Measurements from ENCODE around the gene MTO1.
A peak's percentile ranks its signal among the peaks of the same experiment; 100 is the strongest.

Gene MTO1, protein sequence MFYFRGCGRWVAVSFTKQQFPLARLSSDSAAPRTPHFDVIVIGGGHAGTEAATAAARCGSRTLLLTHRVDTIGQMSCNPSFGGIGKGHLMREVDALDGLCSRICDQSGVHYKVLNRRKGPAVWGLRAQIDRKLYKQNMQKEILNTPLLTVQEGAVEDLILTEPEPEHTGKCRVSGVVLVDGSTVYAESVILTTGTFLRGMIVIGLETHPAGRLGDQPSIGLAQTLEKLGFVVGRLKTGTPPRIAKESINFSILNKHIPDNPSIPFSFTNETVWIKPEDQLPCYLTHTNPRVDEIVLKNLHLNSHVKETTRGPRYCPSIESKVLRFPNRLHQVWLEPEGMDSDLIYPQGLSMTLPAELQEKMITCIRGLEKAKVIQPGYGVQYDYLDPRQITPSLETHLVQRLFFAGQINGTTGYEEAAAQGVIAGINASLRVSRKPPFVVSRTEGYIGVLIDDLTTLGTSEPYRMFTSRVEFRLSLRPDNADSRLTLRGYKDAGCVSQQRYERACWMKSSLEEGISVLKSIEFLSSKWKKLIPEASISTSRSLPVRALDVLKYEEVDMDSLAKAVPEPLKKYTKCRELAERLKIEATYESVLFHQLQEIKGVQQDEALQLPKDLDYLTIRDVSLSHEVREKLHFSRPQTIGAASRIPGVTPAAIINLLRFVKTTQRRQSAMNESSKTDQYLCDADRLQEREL

DNA sequence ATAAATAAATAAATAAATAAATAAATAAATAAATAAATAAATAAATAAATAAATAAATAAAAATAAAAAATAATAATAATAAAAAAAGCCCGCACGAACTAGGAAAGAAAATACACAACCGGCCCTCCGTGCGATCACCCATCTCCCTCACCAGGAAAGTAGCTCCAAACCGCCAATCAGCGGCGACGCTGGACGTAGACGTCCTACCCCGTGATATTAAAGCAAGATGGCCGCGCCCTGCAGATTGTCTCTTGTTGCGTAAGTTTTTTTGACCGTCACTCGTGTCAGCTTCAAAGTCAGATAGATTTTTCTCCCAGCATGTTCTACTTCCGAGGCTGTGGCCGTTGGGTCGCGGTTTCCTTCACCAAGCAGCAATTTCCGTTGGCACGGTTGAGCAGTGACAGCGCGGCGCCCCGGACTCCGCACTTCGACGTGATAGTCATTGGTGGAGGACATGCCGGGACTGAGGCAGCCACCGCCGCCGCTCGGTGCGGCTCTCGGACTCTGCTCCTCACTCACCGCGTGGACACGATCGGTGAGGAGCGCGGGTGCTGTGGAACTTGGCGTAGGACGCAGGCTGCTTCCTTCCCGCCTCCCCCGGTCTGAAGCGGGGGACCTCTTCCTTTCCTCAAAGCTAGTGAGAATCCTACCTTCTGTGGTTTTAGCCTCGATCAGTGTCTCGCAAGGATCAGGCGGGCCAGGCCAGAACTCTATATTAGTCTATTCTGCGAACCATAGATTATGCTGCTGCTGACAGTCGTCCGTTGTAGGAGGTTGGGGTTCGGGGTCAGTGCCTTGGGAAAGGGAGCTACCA lies at the start of gene MTO1:
TSS of gene MTO1 (plus strand) at position 201 of the 814 bp plus-strand sequence. CDS start at position 319, 118 bp downstream.
- peak; percentile 97 for DNase-seq

DNA sequence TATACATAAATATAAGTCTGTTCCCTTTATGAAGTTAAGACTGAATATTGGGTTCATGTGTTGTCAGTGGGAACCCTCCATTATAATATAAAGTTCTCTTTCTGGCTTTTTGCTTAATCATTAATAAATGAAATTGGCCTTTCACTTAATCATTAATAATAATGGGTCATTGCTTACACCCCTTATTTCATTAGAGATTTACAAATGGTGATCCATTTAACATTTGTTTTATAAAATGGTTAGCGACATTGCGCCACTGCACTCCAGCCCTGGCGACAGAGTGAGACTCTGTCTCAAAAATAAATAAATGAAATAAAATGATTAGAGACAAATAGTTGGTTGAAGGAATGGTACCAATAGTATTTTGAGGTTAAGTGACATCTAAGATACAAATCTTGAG lies 48.4 kb upstream of the MTO1 start:
- no peak for DNase-seq

DNA sequence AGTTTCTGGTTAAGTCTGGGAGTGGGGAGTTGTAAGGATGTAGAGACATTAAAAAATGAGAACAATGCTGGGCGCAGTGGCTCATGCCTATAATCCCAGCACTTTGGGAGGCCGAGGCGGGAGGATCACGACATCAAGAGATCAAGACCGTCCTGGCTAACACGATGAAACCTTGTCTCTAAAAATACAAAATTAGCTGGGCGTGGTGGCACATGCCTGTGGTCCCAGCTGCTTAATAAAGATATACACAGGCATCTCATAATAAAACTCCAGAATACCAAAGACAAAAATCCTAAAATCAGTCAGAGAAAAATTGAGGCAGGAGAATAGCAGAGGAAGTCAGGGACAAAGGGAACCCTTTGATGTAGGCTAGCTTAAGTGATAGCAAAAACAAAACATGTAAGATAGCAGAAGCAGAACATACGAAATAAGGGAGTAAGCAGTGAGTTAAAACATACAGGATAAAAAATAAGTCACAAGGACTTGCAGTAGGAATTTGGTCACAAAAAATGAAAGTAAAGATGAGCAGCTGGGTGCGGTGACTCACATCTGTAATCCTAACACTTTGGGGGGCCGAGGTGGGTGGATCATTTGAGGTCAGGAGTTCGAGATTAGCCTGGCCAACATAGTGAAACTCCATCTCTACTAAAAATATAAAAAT lies 43.3 kb upstream of the MTO1 start:
- DNase-seq = no peak

DNA sequence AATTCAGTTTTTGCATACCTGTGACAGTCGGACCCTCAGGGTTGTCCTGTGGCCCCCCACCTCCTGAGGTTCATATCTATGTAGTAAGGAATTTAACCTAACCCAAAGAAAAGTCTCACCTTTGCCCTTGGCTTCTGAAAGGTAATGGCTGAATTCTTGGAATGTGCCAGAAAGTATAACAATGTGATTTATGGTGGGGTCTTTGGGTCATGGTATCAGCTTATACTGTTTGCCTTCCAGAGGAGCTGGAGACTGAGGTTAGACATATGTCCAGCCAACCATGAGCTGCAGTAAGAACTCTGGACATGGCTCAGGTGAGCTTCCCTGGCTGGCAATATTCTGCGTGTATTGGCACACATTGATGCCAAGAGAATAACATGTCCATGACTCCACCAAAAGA lies 40.0 kb upstream of the MTO1 start:
- no peak for DNase-seq

DNA sequence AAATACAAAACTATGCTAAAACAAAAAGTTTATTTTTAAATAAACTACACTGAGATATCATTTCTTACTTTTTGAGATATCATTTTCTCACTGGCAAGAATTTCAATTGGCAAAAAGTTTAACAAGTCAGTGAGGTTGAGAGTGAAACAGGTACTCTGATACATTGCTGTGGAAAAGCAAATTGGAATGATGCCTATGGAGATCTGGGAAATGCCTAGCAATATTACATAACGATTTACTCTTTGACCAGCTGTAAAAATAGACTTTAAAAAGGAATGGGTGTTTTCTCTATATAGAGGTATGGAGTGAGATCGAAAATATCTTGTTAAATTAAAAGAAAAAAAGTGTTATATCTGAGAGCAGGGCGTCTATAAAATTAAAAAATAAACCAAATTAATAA lies 26.3 kb upstream of the MTO1 start:
- no peak for DNase-seq

DNA sequence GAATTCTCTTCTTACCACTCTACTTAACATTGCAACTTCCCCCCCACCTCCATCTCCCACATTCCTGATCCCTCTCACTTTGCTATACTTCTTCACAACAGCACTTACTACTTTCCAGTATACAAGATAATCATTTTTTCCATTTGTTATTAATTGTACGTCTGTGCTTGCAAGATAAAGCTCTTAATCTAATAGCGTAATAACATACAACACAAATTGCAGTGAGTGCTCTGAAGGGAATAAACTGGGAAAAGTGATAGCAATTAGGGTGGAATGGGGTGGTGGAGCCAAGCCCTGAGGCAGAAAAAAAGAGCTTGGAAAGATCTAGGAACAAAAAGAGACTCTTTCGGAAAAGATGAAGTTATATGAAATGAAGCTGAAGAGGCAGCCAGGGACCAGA lies 18.0 kb upstream of the MTO1 start:
- no peak for DNase-seq

DNA sequence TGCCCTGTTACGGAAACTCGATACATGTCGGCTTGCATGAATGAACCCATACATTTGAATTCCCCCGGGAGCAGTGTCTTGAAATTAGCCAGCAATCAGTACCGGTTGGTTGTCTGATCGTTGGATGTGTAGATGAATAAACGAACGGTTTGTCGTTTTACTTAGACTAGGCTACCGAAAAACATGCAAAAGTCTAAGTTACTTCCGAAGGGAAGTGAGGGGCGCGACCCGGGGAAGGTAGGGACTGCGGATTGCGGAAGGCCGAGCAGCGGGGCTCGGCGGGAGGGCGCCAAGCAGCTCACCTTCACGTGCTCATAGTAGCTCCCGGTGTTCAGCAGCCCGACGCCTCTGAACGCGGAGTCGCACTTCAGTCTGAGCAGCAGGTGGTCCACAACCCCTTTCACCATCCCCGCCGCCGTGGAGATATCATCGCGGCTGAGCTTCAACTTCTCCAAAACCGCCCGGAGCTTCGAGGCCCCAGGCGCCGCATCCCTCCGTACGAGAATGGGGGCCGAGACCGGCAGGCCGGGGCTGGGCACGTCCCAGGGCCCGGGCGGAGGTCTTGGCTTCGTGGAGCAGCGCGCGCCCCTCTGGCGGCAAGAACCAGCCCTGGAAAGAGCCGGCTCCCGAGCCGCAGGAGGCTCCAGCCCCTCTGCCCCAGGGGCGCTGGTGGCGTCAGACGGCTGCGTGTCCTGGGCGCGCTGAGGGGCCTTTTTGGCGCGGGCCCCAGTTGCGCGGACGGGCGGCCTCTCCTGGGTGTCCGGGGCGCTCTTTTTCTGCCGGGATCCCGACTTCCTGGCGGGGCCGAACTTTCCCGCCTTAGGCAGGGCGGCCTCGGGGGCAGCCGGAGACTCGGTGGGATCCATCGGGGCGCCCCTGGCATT lies 10.1 kb upstream of the MTO1 start:
- DNase-seq = peak; percentile 84

DNA sequence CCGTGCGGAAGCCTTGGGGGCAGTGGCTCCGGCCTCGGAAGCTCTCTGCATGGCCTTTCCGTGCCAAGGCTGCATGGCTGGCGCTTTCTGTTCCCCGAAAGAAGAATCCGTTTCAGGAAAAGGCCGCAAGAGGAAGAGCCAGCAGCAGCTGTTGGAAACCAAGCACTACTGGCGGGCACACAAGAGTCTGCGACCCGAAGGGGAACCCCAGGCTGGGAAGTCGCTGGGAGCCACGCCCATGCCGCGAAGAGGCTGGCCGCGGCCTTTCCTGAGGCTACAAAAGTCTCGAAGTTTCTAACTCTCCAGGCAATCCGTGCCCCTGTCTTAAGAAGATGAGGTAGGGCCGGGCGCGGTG lies 9.5 kb upstream of the MTO1 start, which contains the start of gene CGAS:
TSS of gene CGAS (minus strand) at position 191 of the 355 bp plus-strand sequence. CDS start at position 75, 116 bp downstream.
- DNase-seq = peak; percentile 94

DNA sequence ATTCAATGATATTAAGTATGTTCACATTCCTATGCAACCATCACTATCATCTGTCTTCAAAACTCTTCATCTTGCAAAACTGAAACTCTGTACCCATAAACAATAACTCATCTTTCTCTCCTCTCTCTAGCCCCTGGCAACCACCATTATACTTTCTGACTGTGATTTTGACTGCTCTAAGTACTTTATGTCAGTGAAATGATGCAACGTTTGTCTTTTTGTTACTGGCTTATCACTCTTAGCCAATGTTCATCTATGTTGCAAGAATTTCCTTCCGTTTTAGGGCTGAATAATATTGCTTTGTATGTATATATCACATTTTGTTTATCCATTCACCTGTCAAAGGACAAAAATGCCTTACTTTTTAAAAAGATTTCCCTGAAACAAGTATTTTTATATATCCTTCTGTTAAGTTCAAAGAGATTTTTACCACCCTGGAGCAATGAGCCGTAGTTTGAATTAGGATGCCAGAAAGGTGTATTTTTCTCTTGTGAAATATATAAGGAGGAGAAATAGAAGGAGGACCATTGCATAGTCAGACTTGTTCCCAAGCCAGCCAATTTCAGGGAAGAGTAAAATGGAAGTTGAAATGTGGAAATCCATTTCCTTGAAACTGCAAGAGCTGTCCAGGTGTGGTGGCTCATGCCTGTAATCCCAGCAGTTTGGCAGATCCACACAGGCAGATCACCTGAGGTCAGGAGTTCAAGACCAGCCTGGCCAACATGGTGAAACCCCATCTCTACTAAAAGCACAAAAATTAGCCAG lies 5.5 kb upstream of the MTO1 start:
- DNase-seq = peak; percentile 93

DNA sequence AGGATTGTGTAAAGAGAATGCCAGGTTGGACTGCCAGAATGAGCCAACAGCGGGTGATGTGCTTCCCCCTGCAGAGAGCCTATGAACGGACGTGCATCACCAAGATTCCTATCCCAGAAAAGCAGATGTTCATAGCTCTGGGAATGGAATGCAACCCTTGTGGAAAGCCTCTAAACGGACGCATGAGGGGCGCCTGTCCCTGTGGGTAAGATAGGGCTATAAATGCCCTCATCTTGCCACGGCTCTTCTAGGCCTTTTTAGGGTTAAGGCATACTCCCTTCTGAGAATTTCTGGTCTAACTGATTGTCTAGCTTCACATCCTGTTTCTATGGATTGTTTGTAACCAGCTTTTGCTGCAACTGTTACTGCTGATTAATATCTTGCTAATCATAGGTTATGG lies 2.1 kb upstream of the MTO1 start:
- DNase-seq = peak; percentile 51

DNA sequence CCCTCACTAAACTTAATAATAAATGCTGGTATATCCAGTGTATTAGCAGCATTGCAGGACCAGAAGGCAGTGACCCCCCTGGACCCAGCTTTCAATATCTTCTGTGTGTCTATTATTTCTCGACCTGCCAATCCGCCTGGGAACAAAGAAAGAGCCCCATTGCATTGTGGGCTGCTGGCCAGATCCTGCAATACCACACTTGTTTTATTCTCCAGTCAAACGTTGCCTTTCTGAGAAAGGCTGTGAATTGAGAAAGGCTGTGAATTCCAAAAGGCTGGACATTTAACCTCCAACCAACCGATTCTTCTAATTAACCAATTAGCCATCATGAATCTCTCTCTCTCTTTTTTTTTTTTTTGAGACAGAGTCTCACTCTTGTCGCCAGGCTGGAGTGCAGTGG lies 1.5 kb upstream of the MTO1 start:
- peak; percentile 86 for DNase-seq

DNA sequence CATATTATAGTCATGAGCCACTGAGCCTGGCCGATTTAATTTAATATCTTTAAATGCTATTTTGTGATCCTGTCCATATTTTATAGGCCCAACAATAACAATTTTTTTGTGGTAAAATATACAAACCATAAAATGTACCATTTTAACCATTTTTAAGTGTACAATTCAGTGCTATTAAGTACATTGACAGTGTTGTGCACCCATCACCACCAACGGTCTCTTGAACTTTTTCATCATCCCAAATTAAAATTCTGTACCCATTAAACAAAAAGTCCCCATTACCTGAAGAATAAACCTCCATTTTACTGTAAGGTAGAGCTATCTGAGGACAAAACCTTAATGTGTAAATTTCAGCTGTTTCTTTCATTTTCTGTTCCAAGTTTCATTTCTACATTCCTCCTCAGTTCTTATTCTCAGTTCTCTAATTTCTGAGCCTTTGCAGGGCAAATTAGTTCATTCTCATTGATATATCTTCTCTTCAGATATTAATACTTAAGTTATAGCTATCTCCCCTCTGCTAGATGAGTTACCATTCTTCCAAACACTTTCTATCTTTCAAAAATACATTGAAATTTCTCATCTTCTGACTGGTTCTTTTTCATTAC lies 10.3 kb downstream of the MTO1 start:
- DNase-seq = no peak

DNA sequence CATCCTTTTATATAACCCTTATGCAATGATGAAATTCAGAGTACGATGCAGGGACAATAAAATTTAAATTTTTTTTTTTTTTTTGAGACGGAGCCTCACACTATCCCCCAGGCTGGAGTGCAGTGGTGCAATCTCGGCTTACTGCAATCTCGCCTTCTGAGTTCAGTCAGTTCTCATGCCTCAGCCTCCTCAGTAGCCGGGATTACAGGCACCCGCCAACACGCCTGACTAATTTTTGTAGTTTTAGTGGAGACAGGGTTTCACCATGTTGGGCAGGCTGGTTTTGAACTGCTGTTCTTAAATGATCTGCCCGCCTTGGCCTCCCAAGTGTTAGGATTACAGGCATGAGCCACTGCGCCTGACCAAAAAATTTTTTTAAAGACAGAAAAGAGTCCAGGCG lies 15.2 kb downstream of the MTO1 start:
- no peak for DNase-seq

DNA sequence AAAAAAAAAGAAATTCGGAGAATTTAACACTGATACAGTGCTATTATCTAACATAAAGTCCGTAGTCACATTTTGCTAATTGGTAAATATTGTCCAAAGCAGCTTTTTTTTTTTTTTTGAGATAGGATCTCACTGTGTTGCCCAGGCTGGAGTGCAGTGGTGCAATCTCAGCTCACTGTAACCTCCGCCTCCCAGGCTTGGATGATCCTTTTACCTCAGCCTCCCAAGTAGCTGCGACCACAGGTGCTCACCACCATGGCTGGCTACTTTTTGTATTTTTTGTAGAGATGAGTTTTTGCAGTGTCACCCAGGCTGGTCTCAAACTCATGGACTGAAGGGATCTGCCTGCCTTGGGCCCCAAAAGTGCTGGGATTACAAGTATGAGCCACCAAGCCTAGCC lies 15.9 kb downstream of the MTO1 start:
- no peak for DNase-seq

DNA sequence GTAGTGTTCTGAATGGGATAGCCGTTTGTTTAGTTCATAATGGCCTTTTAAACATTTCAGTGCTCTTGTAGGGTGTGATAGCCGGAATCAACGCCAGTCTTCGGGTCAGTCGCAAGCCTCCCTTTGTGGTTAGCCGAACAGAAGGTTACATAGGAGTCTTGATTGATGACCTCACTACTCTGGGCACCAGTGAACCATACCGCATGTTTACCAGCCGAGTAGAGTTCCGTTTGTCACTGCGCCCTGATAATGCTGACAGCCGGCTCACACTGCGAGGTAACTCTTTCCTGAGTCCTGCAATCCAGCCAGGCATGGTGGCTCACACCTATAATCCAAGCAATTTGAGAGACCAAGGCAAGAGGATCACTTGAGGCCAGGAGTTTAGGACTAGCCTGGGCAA lies 20.4 kb downstream of the MTO1 start:
- no peak for DNase-seq

DNA sequence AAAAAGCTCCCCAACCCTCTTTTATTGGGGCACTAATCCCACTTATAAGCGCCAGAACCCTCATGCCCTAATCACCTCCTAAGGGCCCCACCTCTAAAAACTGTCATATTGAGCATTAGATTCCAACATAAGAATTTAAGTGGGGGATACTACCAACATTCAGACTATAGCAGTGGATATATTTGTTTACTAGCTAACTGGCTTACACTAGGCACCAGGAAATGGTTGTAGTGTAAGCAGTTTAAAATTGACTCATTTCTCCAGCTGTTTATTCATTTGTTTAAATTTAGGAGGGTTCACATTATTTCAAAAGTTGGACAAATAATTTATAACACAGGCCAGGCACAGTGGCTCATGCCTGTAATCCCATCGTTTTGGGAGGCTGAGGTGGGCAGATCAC lies 22.9 kb downstream of the MTO1 start:
- no peak for DNase-seq

DNA sequence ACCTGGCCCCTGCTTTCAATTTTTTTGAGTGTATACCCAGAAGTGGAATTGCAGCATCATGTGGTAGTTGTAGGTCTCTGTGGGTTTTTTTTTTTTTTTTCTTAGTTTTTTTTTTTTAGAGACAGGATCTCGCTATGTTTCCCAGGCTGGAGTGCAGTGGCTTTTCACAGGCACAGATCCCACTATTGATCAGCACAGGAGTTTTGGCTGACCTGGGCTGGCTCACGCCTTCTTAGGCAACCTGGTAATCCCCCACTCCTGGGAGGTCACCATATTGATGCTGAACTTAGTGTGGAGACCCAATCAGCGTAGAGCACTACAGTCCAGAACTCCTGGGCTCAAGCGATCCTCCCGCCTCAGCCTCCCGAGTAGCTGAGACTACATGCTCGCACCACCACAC lies 25.9 kb downstream of the MTO1 start:
- no peak for DNase-seq

DNA sequence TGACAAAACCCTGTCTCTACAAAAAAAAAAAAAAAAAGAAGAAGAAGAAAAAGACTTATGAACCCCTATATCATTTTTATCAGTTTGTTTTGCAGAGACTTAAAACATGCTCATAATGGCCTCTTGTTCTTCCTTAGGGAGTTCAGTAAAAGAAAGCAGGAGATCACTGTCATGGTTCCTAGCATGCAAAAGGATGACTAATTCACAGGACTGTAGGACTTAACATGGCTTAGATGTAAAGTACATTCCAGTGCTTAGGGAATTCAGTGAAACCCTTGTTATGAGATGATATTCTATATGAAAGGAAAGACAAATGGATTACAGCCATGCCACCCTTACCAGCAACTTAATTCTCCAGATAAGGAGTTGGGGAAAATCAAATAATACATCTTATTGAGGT lies 29.8 kb downstream of the MTO1 start:
- DNase-seq = no peak

DNA sequence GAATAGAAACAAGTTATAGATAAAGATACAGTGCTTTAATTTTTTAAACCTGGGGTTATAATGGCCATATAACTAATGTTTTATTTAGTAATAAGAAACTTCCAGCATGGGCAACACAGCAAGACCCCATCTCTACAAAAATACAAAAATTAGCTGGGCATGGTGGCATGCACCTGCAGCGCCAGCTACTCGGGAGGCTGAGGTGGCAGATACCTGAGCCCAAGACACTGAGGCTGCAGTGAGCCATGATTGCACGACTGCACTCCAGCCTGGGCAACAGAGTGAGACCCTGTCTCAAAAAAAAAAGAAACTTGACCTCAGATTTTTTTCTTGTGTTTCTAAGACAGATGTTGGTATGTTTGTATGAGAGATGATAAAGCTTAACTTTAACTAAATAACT lies 36.4 kb downstream of the MTO1 start:
- no peak for DNase-seq

DNA sequence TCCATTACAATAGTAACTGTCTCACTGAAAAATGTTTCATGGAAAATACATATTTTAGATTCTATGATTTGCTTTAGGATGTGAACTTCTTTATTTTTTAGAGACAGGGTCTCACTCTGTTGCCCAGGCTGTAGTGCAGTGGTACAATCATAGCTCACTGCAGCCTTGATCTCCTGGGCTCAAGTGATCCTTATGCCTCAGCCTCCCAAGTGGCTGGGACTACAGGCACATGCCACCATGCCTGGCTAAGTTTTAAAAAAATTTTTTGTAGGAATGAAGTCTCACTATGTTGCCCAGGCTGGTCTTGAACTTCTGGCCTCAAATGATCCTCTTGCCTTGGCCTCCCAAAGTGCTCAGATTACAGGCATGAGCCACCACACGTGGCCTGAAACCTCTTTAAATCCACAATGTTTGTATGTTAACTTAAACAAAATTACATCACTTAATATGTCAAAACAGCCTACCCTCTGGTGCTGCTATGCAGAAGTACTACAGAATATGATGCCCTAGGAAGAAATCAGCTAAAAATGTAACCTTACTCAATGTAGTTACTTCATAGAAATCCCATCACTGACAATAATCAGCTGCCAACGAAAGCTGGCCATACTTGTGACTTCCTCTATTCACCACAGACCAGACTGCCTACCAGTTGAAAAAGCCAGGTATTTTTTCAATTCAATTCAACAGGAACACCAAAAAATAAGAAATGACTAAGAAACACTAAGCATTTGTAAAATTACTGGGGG lies 41.7 kb downstream of the MTO1 start:
- DNase-seq = peak; percentile 39

Measured in OCI-M1 (cell line).